ENCODE results near the gene KCNQ1. TPM values are rescaled to one million over a fixed set of nuclear protein-coding genes. Genes with fewer than 3 reads are reported as not detected.
A peak's percentile ranks its signal among the peaks of the same experiment; 100 is the strongest.

Gene KCNQ1
- total and polyA plus RNA-seq, 9 donors: 1.4 to 17.2 (median 3.8) TPM

GRCh38 chr11:2535673-2536439, 91.0 kb downstream of the KCNQ1 start:
- peak in 2 of 5 donors; percentile 12 to 34 for DNase-seq
- intact Hi-C loops (cut with DNase I): loop anchor here in 2 of 4 donors (10.0 kb wide), 2 partner anchors 159 to 559 kb away; partner anchors contain the start of gene KCNQ1OT1 (in 2 of the 2)
- Histone ChIP-seq H3K4me3 (no peak overlapping the region), H3K27me3 (no peaks in the 10 kb centered on the region), H3K36me3 (no peaks in the 10 kb centered on the region), H3K4me1 (ENCODE audit: insufficient read depth) (peaks cover 7% of the 10 kb centered on the region), H3K27ac (no peak overlapping the region), H3K9me3 (no peaks in the 10 kb centered on the region)
- TF ChIP-seq CTCF (IDR thresholded peaks at IDR 0.05): no peak
- TF ChIP-seq POLR2A (IDR thresholded peaks at IDR 0.05): no peak
- TF ChIP-seq EP300 (IDR thresholded peaks at IDR 0.05): no peak
- WGBS, 3 donors: 92 to 94% (median 94%) methylated on average over 27 of the region's 27 CpGs

- 93 to 95% (median 94%) methylated on average over 18 to 19 of the region's 19 CpGs for WGBS, 3 donors
These were observed 91.7 kb downstream of the KCNQ1 start for GRCh38 chr11:2536440-2536989.

GRCh38 chr11:2537010-2537705, 92.3 kb downstream of the KCNQ1 start:
- intact Hi-C loops (cut with DNase I): loop anchor here in 2 of 4 donors (10.0 kb wide), 2 partner anchors 158 to 558 kb away; partner anchors contain the start of gene KCNQ1OT1 (in 2 of the 2)
- 93 to 94% (median 94%) methylated on average over 9 of the region's 9 CpGs for WGBS, 3 donors
- no peak overlapping the region for H3K27ac ChIP-seq
- no peak for TF ChIP-seq EP300 (IDR thresholded peaks at IDR 0.05)
- TF ChIP-seq CTCF (IDR thresholded peaks at IDR 0.05): no peak
- TF ChIP-seq POLR2A (IDR thresholded peaks at IDR 0.05): no peak
- H3K27me3 ChIP-seq: no peaks in the 10 kb centered on the region
- no peaks in the 10 kb centered on the region for H3K36me3 ChIP-seq
- peak in 1 of 5 donors; percentile 19 for DNase-seq
- H3K4me1 ChIP-seq (ENCODE audit: insufficient read depth): peaks cover 7% of the 10 kb centered on the region
- H3K4me3 ChIP-seq: no peak overlapping the region
- no peaks in the 10 kb centered on the region for H3K9me3 ChIP-seq

More at GRCh38 chr11:2536440-2536989, 91.7 kb downstream of the KCNQ1 start:
- H3K27me3 ChIP-seq: no peaks in the 10 kb centered on the region
- peak in 2 of 5 donors; percentile 13 to 28 for DNase-seq
- no peak overlapping the region for H3K4me3 ChIP-seq
- no peaks in the 10 kb centered on the region for H3K9me3 ChIP-seq
- H3K4me1 ChIP-seq (ENCODE audit: insufficient read depth): peaks cover 7% of the 10 kb centered on the region
- no peaks in the 10 kb centered on the region for H3K36me3 ChIP-seq
- intact Hi-C loops (cut with DNase I): loop anchor here in 2 of 4 donors (10.0 kb wide), 2 partner anchors 158 to 558 kb away; partner anchors contain the start of gene KCNQ1OT1 (in 2 of the 2)
- H3K27ac ChIP-seq: no peak overlapping the region
- TF ChIP-seq EP300 (IDR thresholded peaks at IDR 0.05) (no peak), POLR2A (IDR thresholded peaks at IDR 0.05) (no peak), CTCF (IDR thresholded peaks at IDR 0.05) (no peak)
